ENCODE measurements around the gene TRIL. TPM values are rescaled to one million over a fixed set of nuclear protein-coding genes. Genes with fewer than 3 reads are reported as not detected.

The TRIL gene
- total RNA-seq, 1 experiment from 2014 or later, result not detected

GRCh38 chr7:28941633-28942032 is 16.5 kb downstream of the TRIL start:
- no peak for DNase-seq
- Histone ChIP-seq H3K27ac (no peak overlapping the region), H3K9me3 (ENCODE audit: insufficient read depth, low read depth) (no peaks in the 10 kb centered on the region), H4K20me1 (ENCODE audit: insufficient read depth) (no peaks in the 10 kb centered on the region), H3K9me2 (ENCODE audit: insufficient read depth) (0 out of 2 replicates have a peak, but pooled peaks cover 3% of the 10 kb centered on the region), H3K4me3 (no peak overlapping the region), H3K79me2 (ENCODE audit: low read depth) (no peaks in the 10 kb centered on the region), H2AFZ (no peak overlapping the region), H3K4me1 (replicated peaks; ENCODE audit: insufficient read depth) (no peaks in the 10 kb centered on the region), H3K4me2 (no peak overlapping the region), H3F3A (ENCODE audit: insufficient read depth, low read depth) (no peaks in the 10 kb centered on the region; the same call in 1 of the 2 replicates), H3K27me3 (ENCODE audit: insufficient read depth, low read depth) (no peaks in the 10 kb centered on the region), H3K36me3 (ENCODE audit: low read depth) (no peaks in the 10 kb centered on the region)
- TF ChIP-seq EZH2 (IDR thresholded peaks at IDR 0.05; ENCODE audit: low read depth) (no peak), CTCF (conservative IDR thresholded peaks at IDR 0.05) (no peak)
- intact Hi-C loops (cut with micrococcal nuclease; ENCODE audit: unreplicated experiment), result no loop called here
- BruUV-seq (replicated peaks), result no TSS peak
- ChIA-PET POLR2A (ENCODE audit: unreplicated experiment) (no interaction called here), CTCF (no interaction called here)

- TF ChIP-seq EZH2 (IDR thresholded peaks at IDR 0.05; ENCODE audit: low read depth), result no peak
- TF ChIP-seq CTCF (conservative IDR thresholded peaks at IDR 0.05), result no peak
- H3K27me3 ChIP-seq (ENCODE audit: insufficient read depth, low read depth), result no peaks in the 10 kb centered on the region
- no peaks in the 10 kb centered on the region for H4K20me1 ChIP-seq (ENCODE audit: insufficient read depth)
- H3K9me2 ChIP-seq (ENCODE audit: insufficient read depth), result 0 out of 2 replicates have a peak, but pooled peaks cover 3% of the 10 kb centered on the region
- no peaks in the 10 kb centered on the region for H3K36me3 ChIP-seq (ENCODE audit: low read depth)
- no peaks in the 10 kb centered on the region for H3K79me2 ChIP-seq (ENCODE audit: low read depth)
- BruUV-seq (replicated peaks), result no TSS peak
- no peaks in the 10 kb centered on the region for H3K4me1 ChIP-seq (replicated peaks; ENCODE audit: insufficient read depth)
- H3K4me3 ChIP-seq, result no peak overlapping the region
- ChIA-PET CTCF (no interaction called here), POLR2A (ENCODE audit: unreplicated experiment) (no interaction called here)
- intact Hi-C loops (cut with micrococcal nuclease; ENCODE audit: unreplicated experiment), result no loop called here
- no peak overlapping the region for H2AFZ ChIP-seq
- no peak overlapping the region for H3K27ac ChIP-seq
- no peaks in the 10 kb centered on the region for H3K9me3 ChIP-seq (ENCODE audit: insufficient read depth, low read depth)
- H3F3A ChIP-seq (ENCODE audit: insufficient read depth, low read depth), result no peaks in the 10 kb centered on the region; the same call in 1 of the 2 replicates
- H3K4me2 ChIP-seq, result no peak overlapping the region
- no peak for DNase-seq
These were observed 17.3 kb downstream of the TRIL start for GRCh38 chr7:28940741-28941384.

- Histone ChIP-seq H3K9me3 (ENCODE audit: insufficient read depth, low read depth) (no peaks in the 10 kb centered on the region), H3K79me2 (ENCODE audit: low read depth) (no peaks in the 10 kb centered on the region), H3K27ac (no peak overlapping the region), H3K36me3 (ENCODE audit: low read depth) (no peaks in the 10 kb centered on the region), H3K4me3 (no peak overlapping the region), H3K27me3 (ENCODE audit: insufficient read depth, low read depth) (no peaks in the 10 kb centered on the region), H3K4me1 (replicated peaks; ENCODE audit: insufficient read depth) (no peaks in the 10 kb centered on the region), H4K20me1 (ENCODE audit: insufficient read depth) (no peaks in the 10 kb centered on the region), H3K9me2 (ENCODE audit: insufficient read depth) (no peaks in the 10 kb centered on the region), H3F3A (ENCODE audit: insufficient read depth, low read depth) (no peaks in the 10 kb centered on the region), H2AFZ (no peak overlapping the region), H3K4me2 (no peak overlapping the region)
- ChIA-PET CTCF (no interaction called here), POLR2A (ENCODE audit: unreplicated experiment) (no interaction called here)
- intact Hi-C loops (cut with micrococcal nuclease; ENCODE audit: unreplicated experiment), result no loop called here
- no peak for TF ChIP-seq EZH2 (IDR thresholded peaks at IDR 0.05; ENCODE audit: low read depth)
- BruUV-seq (replicated peaks), result no TSS peak
- no peak for DNase-seq
These were observed 18.1 kb downstream of the TRIL start for GRCh38 chr7:28939844-28940544.
